Measurements from ENCODE around the gene CNRIP1. TPM values are rescaled to one million over a fixed set of nuclear protein-coding genes. Genes with fewer than 3 reads are reported as not detected.

Gene CNRIP1
- total RNA-seq, 2 donors from 2014 or later, result not detected

GRCh38 chr2:68256093-68256450, 63.7 kb downstream of the CNRIP1 start:
- no peak for ATAC-seq (replicated peaks)
- Mint-ChIP-seq H3K27me3 (no peaks in the 10 kb centered on the region), H3K27ac (no peak overlapping the region), H3K9me3 (no peaks in the 10 kb centered on the region), H3K4me1 (peaks cover 12% of the 10 kb centered on the region), H3K36me3 (ENCODE audit: low read depth) (peaks cover 15% of the 10 kb centered on the region), H3K4me3 (no peak overlapping the region)

GRCh38 chr2:68253219-68254068, 66.3 kb downstream of the CNRIP1 start:
- Mint-ChIP-seq H3K9me3 (no peaks in the 10 kb centered on the region), H3K27me3 (no peaks in the 10 kb centered on the region), H3K36me3 (ENCODE audit: low read depth) (peaks cover 29% of the 10 kb centered on the region), H3K4me1 (peaks cover 17% of the 10 kb centered on the region), H3K4me3 (no peak overlapping the region), H3K27ac (peak overlapping the region; percentile 96)
- no peak for ATAC-seq (replicated peaks)

DNA sequence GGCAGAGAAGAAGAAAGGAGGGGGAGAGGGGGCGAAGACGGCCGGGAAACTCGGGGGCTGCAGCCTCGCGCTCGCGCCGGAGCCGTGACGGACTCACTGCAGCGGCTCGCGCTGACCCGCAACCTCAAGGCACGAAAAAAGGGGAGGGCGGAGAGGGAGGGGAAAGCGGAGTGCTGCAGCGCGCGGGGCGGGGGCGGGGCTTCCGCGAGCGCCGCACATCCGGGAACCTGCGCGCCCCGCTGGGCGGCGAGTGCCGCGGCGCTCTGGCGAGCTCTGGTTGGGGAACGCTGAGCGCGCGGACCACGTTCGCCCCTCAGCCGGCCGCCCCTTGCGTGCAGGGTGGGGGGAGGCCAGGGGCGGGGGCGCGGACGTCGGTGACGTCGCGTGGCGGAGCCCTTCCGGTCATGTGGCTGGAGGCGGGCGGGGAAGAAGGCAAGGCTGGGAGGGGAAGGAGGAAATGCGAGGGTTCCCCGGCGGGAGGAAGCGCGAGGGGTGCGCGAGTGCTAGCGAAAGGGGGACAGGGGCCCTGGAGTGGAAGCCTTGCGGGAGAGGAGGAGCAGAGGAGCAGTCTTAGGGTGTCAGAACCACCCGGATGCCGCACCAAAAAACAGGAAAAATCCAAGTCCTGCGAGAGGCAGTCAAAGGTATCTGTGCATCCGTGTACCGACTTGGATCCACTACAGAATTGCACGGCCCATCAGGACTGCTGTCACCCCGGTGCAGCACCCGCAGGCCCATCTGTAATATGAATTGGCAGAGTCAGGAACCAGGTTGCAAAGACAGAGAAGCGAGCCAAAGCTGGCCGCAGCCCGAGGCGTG, 67.1 kb downstream of the CNRIP1 start, which contains the start of gene PPP3R1:
TSS of gene PPP3R1 (minus strand) at position 133 of the 819 bp plus-strand sequence. CDS start 405 bp downstream, outside the sequence.
- ATAC-seq (replicated peaks), result peak; percentile 86
- peaks cover 17% of the 10 kb centered on the region for H3K4me1 Mint-ChIP-seq
- peaks cover 29% of the 10 kb centered on the region for H3K36me3 Mint-ChIP-seq (ENCODE audit: low read depth)
- peak within 1 kb of the TSS; percentile 96 for H3K27ac Mint-ChIP-seq
- no peak within 1 kb of the TSS for H3K4me3 Mint-ChIP-seq
- H3K27me3 Mint-ChIP-seq, result no peaks in the 10 kb centered on the region
- no peaks in the 10 kb centered on the region for H3K9me3 Mint-ChIP-seq

DNA sequence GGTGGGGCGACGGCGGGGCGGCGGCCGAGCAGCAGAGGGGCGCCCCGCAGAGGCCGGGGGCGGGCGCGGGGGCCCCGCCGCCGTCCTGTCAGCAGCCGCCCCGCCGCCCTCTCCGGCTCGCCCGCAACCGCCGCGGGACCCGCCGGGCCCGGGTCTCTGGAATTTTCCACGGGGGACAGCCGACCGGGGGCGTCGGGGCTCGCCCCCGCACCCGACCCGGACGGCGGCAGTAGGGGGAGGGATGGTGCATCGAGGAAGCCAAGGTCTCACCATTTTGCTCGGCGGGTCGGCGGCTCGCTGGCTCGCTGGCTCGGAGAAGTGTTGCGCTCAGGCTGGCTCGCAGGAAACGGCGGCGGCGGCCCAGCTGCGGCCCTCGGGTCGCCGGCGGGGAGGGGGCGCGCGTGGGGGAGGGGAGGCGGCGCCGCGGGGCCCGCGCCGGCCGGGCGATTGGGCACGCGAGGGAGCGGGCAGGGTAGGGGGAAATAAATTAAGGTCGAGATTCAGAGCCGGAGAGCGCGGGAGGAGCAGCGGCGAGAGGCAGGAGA, 67.8 kb downstream of the CNRIP1 start:
- Mint-ChIP-seq H3K9me3 (no peaks in the 10 kb centered on the region), H3K27ac (peak overlapping the region; percentile 96), H3K36me3 (ENCODE audit: low read depth) (peaks cover 29% of the 10 kb centered on the region), H3K27me3 (no peaks in the 10 kb centered on the region), H3K4me1 (peaks cover 17% of the 10 kb centered on the region), H3K4me3 (no peak overlapping the region)
- peak; percentile 5 for ATAC-seq (replicated peaks)

DNA sequence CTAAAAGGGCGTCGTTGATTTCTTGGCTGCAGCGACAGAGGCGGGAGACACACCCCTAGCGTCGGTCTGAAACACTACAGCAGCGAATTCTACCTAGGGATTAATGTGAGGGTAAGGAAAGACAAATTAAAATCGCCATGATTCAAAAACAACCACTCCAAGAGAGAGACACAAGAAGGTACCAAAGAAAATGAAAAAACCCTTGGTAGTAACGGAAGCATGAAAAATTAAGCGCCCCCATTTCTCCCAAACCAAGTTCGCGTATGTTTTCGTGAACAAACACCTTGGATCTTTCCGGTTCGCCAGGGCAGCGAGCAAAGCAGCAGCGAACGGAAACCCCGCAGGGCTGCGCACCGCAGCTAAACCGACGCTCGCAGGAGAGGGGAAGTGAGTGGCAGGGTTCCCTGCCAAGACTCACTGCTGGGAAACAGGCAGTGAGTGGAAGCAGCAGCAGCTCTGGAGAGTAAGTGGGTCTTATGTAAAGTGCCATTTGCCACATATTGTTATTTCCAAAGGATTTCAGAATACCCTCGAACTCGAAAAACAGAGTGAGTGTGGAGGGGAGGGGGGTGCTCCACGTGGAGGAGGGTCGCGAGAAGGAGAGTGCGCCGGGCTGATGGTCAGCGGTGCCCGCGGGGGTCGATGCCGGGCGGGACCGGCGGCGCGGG, 68.4 kb downstream of the CNRIP1 start:
- H3K4me1 Mint-ChIP-seq, result peaks cover 17% of the 10 kb centered on the region
- no peak overlapping the region for H3K4me3 Mint-ChIP-seq
- H3K9me3 Mint-ChIP-seq, result no peaks in the 10 kb centered on the region
- peak; percentile 66 for ATAC-seq (replicated peaks)
- peaks cover 29% of the 10 kb centered on the region for H3K36me3 Mint-ChIP-seq (ENCODE audit: low read depth)
- H3K27ac Mint-ChIP-seq, result peak overlapping the region; percentile 91
- H3K27me3 Mint-ChIP-seq, result no peaks in the 10 kb centered on the region

- ATAC-seq (replicated peaks), result no peak
- peaks cover 29% of the 10 kb centered on the region for H3K36me3 Mint-ChIP-seq (ENCODE audit: low read depth)
- H3K27ac Mint-ChIP-seq, result peak overlapping the region; percentile 91
- no peaks in the 10 kb centered on the region for H3K9me3 Mint-ChIP-seq
- peaks cover 12% of the 10 kb centered on the region for H3K4me1 Mint-ChIP-seq
- no peaks in the 10 kb centered on the region for H3K27me3 Mint-ChIP-seq
- no peak overlapping the region for H3K4me3 Mint-ChIP-seq
These were observed 69.0 kb downstream of the CNRIP1 start for GRCh38 chr2:68250652-68251186.

- Mint-ChIP-seq H3K27me3 (no peaks in the 10 kb centered on the region), H3K27ac (peak overlapping the region; percentile 91), H3K36me3 (ENCODE audit: low read depth) (peaks cover 29% of the 10 kb centered on the region), H3K9me3 (no peaks in the 10 kb centered on the region), H3K4me3 (no peak overlapping the region), H3K4me1 (peaks cover 11% of the 10 kb centered on the region)
- no peak for ATAC-seq (replicated peaks)
These were observed 69.6 kb downstream of the CNRIP1 start for GRCh38 chr2:68250196-68250595.

- Mint-ChIP-seq H3K27me3 (no peaks in the 10 kb centered on the region), H3K4me3 (no peak overlapping the region), H3K4me1 (peaks cover 5% of the 10 kb centered on the region), H3K36me3 (ENCODE audit: low read depth) (peaks cover 29% of the 10 kb centered on the region), H3K27ac (no peak overlapping the region), H3K9me3 (no peaks in the 10 kb centered on the region)
- no peak for ATAC-seq (replicated peaks)
These were observed 70.9 kb downstream of the CNRIP1 start for GRCh38 chr2:68248806-68249205.

GRCh38 chr2:68248361-68248760, 71.4 kb downstream of the CNRIP1 start:
- no peaks in the 10 kb centered on the region for H3K27me3 Mint-ChIP-seq
- no peaks in the 10 kb centered on the region for H3K9me3 Mint-ChIP-seq
- no peak overlapping the region for H3K4me3 Mint-ChIP-seq
- peaks cover 5% of the 10 kb centered on the region for H3K4me1 Mint-ChIP-seq
- no peak for ATAC-seq (replicated peaks)
- no peak overlapping the region for H3K27ac Mint-ChIP-seq
- peaks cover 28% of the 10 kb centered on the region for H3K36me3 Mint-ChIP-seq (ENCODE audit: low read depth)

GRCh38 chr2:68246396-68246795, 73.4 kb downstream of the CNRIP1 start:
- peaks cover 26% of the 10 kb centered on the region for H3K36me3 Mint-ChIP-seq (ENCODE audit: low read depth)
- no peaks in the 10 kb centered on the region for H3K9me3 Mint-ChIP-seq
- no peaks in the 10 kb centered on the region for H3K27me3 Mint-ChIP-seq
- H3K4me3 Mint-ChIP-seq, result no peak overlapping the region
- H3K27ac Mint-ChIP-seq, result no peak overlapping the region
- ATAC-seq (replicated peaks), result no peak
- H3K4me1 Mint-ChIP-seq, result peaks cover 5% of the 10 kb centered on the region

- H3K4me3 Mint-ChIP-seq, result no peak overlapping the region
- H3K9me3 Mint-ChIP-seq, result no peaks in the 10 kb centered on the region
- ATAC-seq (replicated peaks), result no peak
- peaks cover 25% of the 10 kb centered on the region for H3K36me3 Mint-ChIP-seq (ENCODE audit: low read depth)
- peaks cover 8% of the 10 kb centered on the region for H3K4me1 Mint-ChIP-seq
- no peaks in the 10 kb centered on the region for H3K27me3 Mint-ChIP-seq
- H3K27ac Mint-ChIP-seq, result no peak overlapping the region
These were observed 74.1 kb downstream of the CNRIP1 start for GRCh38 chr2:68245672-68246071.

GRCh38 chr2:68245066-68245465, 74.7 kb downstream of the CNRIP1 start:
- H3K27me3 Mint-ChIP-seq, result no peaks in the 10 kb centered on the region
- H3K4me1 Mint-ChIP-seq, result peaks cover 11% of the 10 kb centered on the region
- no peak overlapping the region for H3K4me3 Mint-ChIP-seq
- H3K27ac Mint-ChIP-seq, result no peak overlapping the region
- H3K36me3 Mint-ChIP-seq (ENCODE audit: low read depth), result peaks cover 22% of the 10 kb centered on the region
- ATAC-seq (replicated peaks), result no peak
- H3K9me3 Mint-ChIP-seq, result no peaks in the 10 kb centered on the region

- Mint-ChIP-seq H3K9me3 (no peaks in the 10 kb centered on the region), H3K4me3 (no peak overlapping the region), H3K4me1 (peaks cover 12% of the 10 kb centered on the region), H3K27me3 (no peaks in the 10 kb centered on the region), H3K36me3 (ENCODE audit: low read depth) (peaks cover 19% of the 10 kb centered on the region), H3K27ac (no peak overlapping the region)
- ATAC-seq (replicated peaks), result no peak
These were observed 75.3 kb downstream of the CNRIP1 start for GRCh38 chr2:68244456-68244855.

All from activated T-helper 17 cell treated with anti-CD3 and anti-CD28 coated beads, Interleukin-2, amount 50 U/mL, for 72 hours (primary cell).